OCI-LY1 (cell line): ENCODE data around the gene RASA3.

ENCODE experiments used
- EZH2 ChIP-seq: fragments of 200-600 bp; sonication (generic), shearing (Covaris generic); IDR thresholded peaks from 2 replicates; pipeline ENCODE4 v1.8.0; 2017; ENCODE audit warnings: borderline replicate concordance, mixed run types, mild to moderate bottlenecking, antibody characterized with exemption, low read length, moderate library complexity, mixed read lengths
- TF ChIP-seq, protein P1 (sequence below): fragments of 200-600 bp; sonication (generic), shearing (Covaris generic); IDR thresholded peaks from 2 replicates; pipeline ENCODE4 v1.5.1; 2017; ENCODE audit warnings: mild to moderate bottlenecking, antibody characterized with exemption, low read length, moderate library complexity, mixed read lengths

DNA sequence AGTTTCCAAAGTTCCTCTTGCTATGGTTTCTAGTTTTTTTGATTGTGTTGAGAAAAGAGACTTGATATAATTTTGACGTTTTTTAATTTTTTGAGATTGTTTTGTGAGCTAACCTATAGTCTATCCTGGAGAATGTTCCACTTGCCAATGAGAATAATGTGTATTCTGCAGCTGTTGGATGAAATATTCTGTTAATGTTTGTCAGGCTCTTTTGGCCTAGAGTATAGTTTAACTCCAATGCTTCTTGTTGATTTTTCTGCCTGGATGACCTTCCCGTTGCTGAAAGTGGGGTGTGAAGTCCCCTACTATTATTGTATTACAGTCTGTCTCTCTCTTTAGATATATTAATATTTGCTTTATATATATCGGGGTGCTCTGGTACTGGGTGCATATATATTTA is 40.0 kb downstream of the RASA3 start:
- TF ChIP-seq, protein P1, sequence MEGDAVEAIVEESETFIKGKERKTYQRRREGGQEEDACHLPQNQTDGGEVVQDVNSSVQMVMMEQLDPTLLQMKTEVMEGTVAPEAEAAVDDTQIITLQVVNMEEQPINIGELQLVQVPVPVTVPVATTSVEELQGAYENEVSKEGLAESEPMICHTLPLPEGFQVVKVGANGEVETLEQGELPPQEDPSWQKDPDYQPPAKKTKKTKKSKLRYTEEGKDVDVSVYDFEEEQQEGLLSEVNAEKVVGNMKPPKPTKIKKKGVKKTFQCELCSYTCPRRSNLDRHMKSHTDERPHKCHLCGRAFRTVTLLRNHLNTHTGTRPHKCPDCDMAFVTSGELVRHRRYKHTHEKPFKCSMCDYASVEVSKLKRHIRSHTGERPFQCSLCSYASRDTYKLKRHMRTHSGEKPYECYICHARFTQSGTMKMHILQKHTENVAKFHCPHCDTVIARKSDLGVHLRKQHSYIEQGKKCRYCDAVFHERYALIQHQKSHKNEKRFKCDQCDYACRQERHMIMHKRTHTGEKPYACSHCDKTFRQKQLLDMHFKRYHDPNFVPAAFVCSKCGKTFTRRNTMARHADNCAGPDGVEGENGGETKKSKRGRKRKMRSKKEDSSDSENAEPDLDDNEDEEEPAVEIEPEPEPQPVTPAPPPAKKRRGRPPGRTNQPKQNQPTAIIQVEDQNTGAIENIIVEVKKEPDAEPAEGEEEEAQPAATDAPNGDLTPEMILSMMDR: no peak
- no peak for TF ChIP-seq EZH2
